HCT116 (cell line): ENCODE results near the gene HAAO. TPM values are rescaled to one million over a fixed set of nuclear protein-coding genes. Genes with fewer than 3 reads are reported as not detected.

ENCODE experiments used
- ATAC-seq: fragments of 200-7000 bp; cut with Tn5 transposase; 2 replicates; pipeline ENCODE4 v1.9.1; 2020; ENCODE audit warnings: mild to moderate bottlenecking, moderate library complexity
- BruUV-seq: library from RNA; stranded (reverse); fragments of 400-500 nt; replicated peaks from 2 replicates; lab custom pipeline; 2021; lab: Mats Ljungman, UMichigan
- CTCF ChIA-PET: fragments of 300-600 bp; sonication (Branson Sonifier 250); formaldehyde crosslinking; loops from one replicate; lab custom pipeline; 2021; ENCODE audit warnings: antibody characterized with exemption; lab: Charles Lee
- POLR2A ChIA-PET: fragments of 300-600, 350-600 bp; sonication (Branson Sonifier 250); formaldehyde crosslinking; loops from one replicate; lab custom pipeline; 2021; ENCODE audit warnings: antibody characterized with exemption; lab: Charles Lee
- RAD21 ChIA-PET, 2 experiments: fragments of 300-600 bp; sonication (Branson Sonifier 250); formaldehyde crosslinking; loops; one replicate each; lab custom pipeline; 2023; ENCODE audit warnings: low total read pairs in 2 of 2; ENCODE audit not compliant: uncharacterized antibody in 2 of 2, unreplicated experiment in 2 of 2, low non-redundant PET in 1 of 2; lab: Charles Lee
- DNase-seq: peaks from one replicate; pipeline ENCODE4 v3.0.0-alpha.2; 2010; ENCODE audit warnings: low read depth, low spot score
- H2AFZ ChIP-seq: fragments of 200-600 bp; shearing (Covaris generic), sonication (generic); 2 replicates; pipeline ENCODE4 v1.6.1; 2017; ENCODE audit warnings: low read depth, mixed run types, mixed read lengths, antibody characterized with exemption, low read length; ENCODE audit not compliant: poor library complexity, severe bottlenecking
- H3K27ac ChIP-seq: 2 replicates; pipeline ENCODE4 v1.5.1; 2012; ENCODE audit warnings: low read depth, low read length
- H3K27me3 ChIP-seq: fragments of 200-600 bp; sonication (generic); 2 replicates; pipeline ENCODE4 v1.6.1; 2016; ENCODE audit warnings: mixed run types, low read length, mixed read lengths; ENCODE audit not compliant: insufficient read depth
- H3K36me3 ChIP-seq, 2 experiments: fragments of 200-500 bp in 1 of 2; fragments of 200-600 bp in 1 of 2; sonication (Bioruptor generic) in 1 of 2; sonication (generic) in 1 of 2; 2 replicates each; pipeline versions ENCODE4 v1.5.1 to v1.6.1; 2014 to 2016; ENCODE audit warnings: low read length in 2 of 2, inconsistent platforms in 1 of 2, mixed read lengths in 1 of 2, mixed run types in 1 of 2; ENCODE audit not compliant: insufficient read depth in 2 of 2, control insufficient read depth in 1 of 2
- H3K4me1 ChIP-seq, 2 experiments: fragments of 200-600 bp in 1 of 2; sonication (generic) in 1 of 2; 2 replicates each; pipeline versions ENCODE4 v1.5.1 to v1.6.1; 2012 to 2017; ENCODE audit warnings: low read length in 2 of 2, inconsistent platforms in 1 of 2, mild to moderate bottlenecking in 1 of 2, mixed read lengths in 1 of 2, mixed run types in 1 of 2, moderate library complexity in 1 of 2; ENCODE audit not compliant: insufficient read depth in 2 of 2, control insufficient read depth in 1 of 2
- H3K4me2 ChIP-seq: fragments of 200-600 bp; sonication (generic); 2 replicates; pipeline ENCODE4 v1.6.1; 2017; ENCODE audit warnings: mixed run types, low read length, mixed read lengths
- H3K4me3 ChIP-seq, 2 experiments: fragments of 200-600 bp in 1 of 2; sonication (generic) in 1 of 2; replicated peaks in 1 of 2; 2 replicates each; pipeline ENCODE4 v1.5.1; 2011 to 2016; ENCODE audit warnings: low read length in 2 of 2, control low read depth in 1 of 2, low read depth in 1 of 2, mild to moderate bottlenecking in 1 of 2, mixed read lengths in 1 of 2, mixed run types in 1 of 2
- H3K79me2 ChIP-seq: fragments of 200-600 bp; sonication (generic); 2 replicates; pipeline ENCODE4 v1.6.1; 2017; ENCODE audit warnings: mild to moderate bottlenecking, mixed run types, low read length, moderate library complexity, mixed read lengths; ENCODE audit not compliant: insufficient read depth
- H3K9ac ChIP-seq: fragments of 200-600 bp; sonication (generic); 2 replicates; pipeline ENCODE4 v1.6.1; 2016; ENCODE audit warnings: low read length, mixed read lengths
- H3K9me2 ChIP-seq: fragments of 200-600 bp; sonication (generic), shearing (Covaris generic); 2 replicates; pipeline ENCODE4 v1.6.1; 2017; ENCODE audit warnings: mixed run types, mild to moderate bottlenecking, moderate library complexity; ENCODE audit not compliant: insufficient read depth
- H3K9me3 ChIP-seq, 2 experiments: fragments of 200-500 bp in 1 of 2; fragments of 200-600 bp in 1 of 2; sonication (Bioruptor generic) in 1 of 2; sonication (generic) in 1 of 2; 2 replicates each; pipeline ENCODE4 v1.6.1; 2014 to 2017; ENCODE audit warnings: low read length in 2 of 2, mixed read lengths in 2 of 2, inconsistent platforms in 1 of 2, low read depth in 1 of 2, mild to moderate bottlenecking in 1 of 2, mixed run types in 1 of 2, moderate library complexity in 1 of 2; ENCODE audit not compliant: control insufficient read depth in 1 of 2, insufficient read depth in 1 of 2
- H4K20me1 ChIP-seq: fragments of 200-600 bp; sonication (generic), shearing (Covaris generic); 2 replicates; pipeline ENCODE4 v1.6.1; 2017; ENCODE audit warnings: mixed run types, mild to moderate bottlenecking, moderate library complexity; ENCODE audit not compliant: insufficient read depth
- ATF3 ChIP-seq: IDR thresholded peaks from 2 replicates; pipeline ENCODE4 v1.6.1; 2012
- CEBPB ChIP-seq: IDR thresholded peaks from 2 replicates; pipeline ENCODE4 v1.6.1; 2012; ENCODE audit warnings: low read depth
- CTCF ChIP-seq, 3 experiments: fragments of 200-600 bp in 1 of 3; sonication (generic) in 1 of 3; IDR thresholded peaks in 2 of 3; conservative IDR thresholded peaks in 1 of 3; 2 replicates each; pipeline ENCODE4 v1.5.1; 2012 to 2017; ENCODE audit warnings: low read depth in 2 of 3, low read length in 2 of 3, antibody characterized with exemption in 1 of 3, borderline replicate concordance in 1 of 3, control low read depth in 1 of 3, mild to moderate bottlenecking in 1 of 3, mixed read lengths in 1 of 3, mixed run types in 1 of 3, moderate library complexity in 1 of 3; ENCODE audit not compliant: insufficient read depth in 1 of 3
- ELF1 ChIP-seq: IDR thresholded peaks from 2 replicates; pipeline ENCODE4 v1.6.1; 2012; ENCODE audit warnings: low read depth, borderline replicate concordance
- EZH2 ChIP-seq: fragments of 200-600 bp; sonication (generic); IDR thresholded peaks from 2 replicates; pipeline ENCODE4 v1.6.1; 2017; ENCODE audit warnings: antibody characterized with exemption, mixed run types
- EZH2phosphoT487 ChIP-seq: fragments of 200-600 bp; IDR thresholded peaks from 2 replicates; pipeline ENCODE4 v1.6.1; 2018; ENCODE audit warnings: antibody characterized with exemption, borderline replicate concordance
- FOSL1 ChIP-seq: IDR thresholded peaks from 2 replicates; pipeline ENCODE4 v1.6.1; 2012; ENCODE audit warnings: low read depth
- POLR2A ChIP-seq: IDR thresholded peaks from 2 replicates; pipeline ENCODE4 v1.7.0; 2011; ENCODE audit warnings: borderline replicate concordance; ENCODE audit not compliant: insufficient read depth, insufficient read length; ENCODE audit errors: extremely low read depth
- RAD21 ChIP-seq: IDR thresholded peaks from 2 replicates; pipeline ENCODE4 v1.6.1; 2012; ENCODE audit warnings: low read depth, mild to moderate bottlenecking
- REST ChIP-seq: IDR thresholded peaks from 2 replicates; pipeline ENCODE4 v1.6.1; 2012; ENCODE audit warnings: low read depth
- SP1 ChIP-seq: IDR thresholded peaks from 2 replicates; pipeline ENCODE4 v1.6.1; 2012; ENCODE audit warnings: low read depth
- SRF ChIP-seq: IDR thresholded peaks from 2 replicates; pipeline ENCODE4 v1.6.1; 2012; ENCODE audit warnings: low read depth
- ZBTB33 ChIP-seq: IDR thresholded peaks from 2 replicates; pipeline ENCODE4 v1.6.1; 2011; ENCODE audit warnings: mild to moderate bottlenecking, low read length, moderate library complexity; ENCODE audit not compliant: insufficient replicate concordance; ENCODE audit errors: extremely low read depth
- ZNF274 ChIP-seq: fragments of 200-500 bp; sonication (Bioruptor generic); IDR thresholded peaks from 2 replicates; pipeline ENCODE4 v1.6.1; 2014; ENCODE audit warnings: mild to moderate bottlenecking, low read depth, low read length, inconsistent platforms
- intact Hi-C: fragments of 100-400 bp; cut with micrococcal nuclease; formaldehyde crosslinking; loops from 2 replicates; pipeline ENCODE4 v1.10.0; 2022
- total RNA-seq: library from RNA; stranded (reverse); gene quantifications from one replicate; pipeline ENCODE4 v1.2.1, GENCODE V29; 2021; ENCODE audit not compliant: unreplicated experiment
- TF ChIP-seq, protein P1 (sequence below): IDR thresholded peaks from 2 replicates; pipeline ENCODE4 v1.6.1; 2012

Gene HAAO
- total RNA-seq, 1 experiment from 2014 or later, result not detected

DNA sequence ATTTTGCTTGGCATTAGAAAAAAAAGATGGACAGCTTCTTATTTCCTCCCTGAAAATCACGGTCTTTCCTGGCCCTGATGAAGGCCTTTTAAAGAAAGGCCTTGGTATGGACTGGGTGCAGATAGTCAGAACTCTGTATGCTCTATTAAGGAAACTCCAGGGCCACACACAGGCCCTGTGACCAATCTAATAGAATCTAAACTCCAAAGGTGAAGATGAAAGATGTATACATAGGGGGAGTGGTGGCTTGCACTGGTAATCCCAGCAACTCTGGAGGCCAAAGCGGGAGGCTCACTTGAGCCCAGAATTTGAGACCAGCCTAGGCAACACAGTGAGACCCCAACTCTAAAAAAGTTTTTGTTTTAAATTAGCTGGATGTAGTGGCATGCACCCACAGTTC lies 65.7 kb downstream of the HAAO start:
- CTCF ChIA-PET, result no interaction called here
- Histone ChIP-seq H4K20me1 (no peaks in the 10 kb centered on the region), H3K9me2 (no peaks in the 10 kb centered on the region), H3K4me3 (no peak overlapping the region), H3K27me3 (no peaks in the 10 kb centered on the region), H2AFZ (no peak overlapping the region), H3K9me3 (0 out of 4 replicates have a peak, but pooled peaks cover 0 to 3% of the 10 kb centered on the region in 2 experiments), H3K79me2 (no peaks in the 10 kb centered on the region), H3K36me3 (no peaks in the 10 kb centered on the region), H3K4me1 (no peaks in the 10 kb centered on the region), H3K27ac (no peak overlapping the region), H3K9ac (no peak overlapping the region), H3K4me2 (no peak overlapping the region)
- no TSS peak for BruUV-seq
- intact Hi-C loops, result no loop called here
- no peak for DNase-seq
- RAD21 ChIA-PET, result no interaction called here
- POLR2A ChIA-PET, result no interaction called here
- TF ChIP-seq, protein P1, sequence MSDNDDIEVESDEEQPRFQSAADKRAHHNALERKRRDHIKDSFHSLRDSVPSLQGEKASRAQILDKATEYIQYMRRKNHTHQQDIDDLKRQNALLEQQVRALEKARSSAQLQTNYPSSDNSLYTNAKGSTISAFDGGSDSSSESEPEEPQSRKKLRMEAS, result no peak
- TF ChIP-seq FOSL1 (no peak), ZBTB33 (no peak), RAD21 (no peak), ATF3 (no peak), REST (no peak), CEBPB (no peak), CTCF (IDR thresholded peaks at IDR 0.05 in 2 of 3, conservative IDR thresholded peaks at IDR 0.05 in 1 of 3; ENCODE audit: borderline replicate concordance in 1 of 3, insufficient read depth in 1 of 3, low read depth in 2 of 3, low read length in 2 of 3) (no peak), SP1 (no peak), SRF (no peak), ZNF274 (no peak), ELF1 (no peak), POLR2A (no peak), EZH2 (no peak), EZH2phosphoT487 (no peak)
- no peak for ATAC-seq
